ENCODE results near the gene HOXC12. TPM values are rescaled to one million over a fixed set of nuclear protein-coding genes. Genes with fewer than 3 reads are reported as not detected.

Gene HOXC12
- total RNA-seq, 2 experiments from 2014 or later: not detected

DNA sequence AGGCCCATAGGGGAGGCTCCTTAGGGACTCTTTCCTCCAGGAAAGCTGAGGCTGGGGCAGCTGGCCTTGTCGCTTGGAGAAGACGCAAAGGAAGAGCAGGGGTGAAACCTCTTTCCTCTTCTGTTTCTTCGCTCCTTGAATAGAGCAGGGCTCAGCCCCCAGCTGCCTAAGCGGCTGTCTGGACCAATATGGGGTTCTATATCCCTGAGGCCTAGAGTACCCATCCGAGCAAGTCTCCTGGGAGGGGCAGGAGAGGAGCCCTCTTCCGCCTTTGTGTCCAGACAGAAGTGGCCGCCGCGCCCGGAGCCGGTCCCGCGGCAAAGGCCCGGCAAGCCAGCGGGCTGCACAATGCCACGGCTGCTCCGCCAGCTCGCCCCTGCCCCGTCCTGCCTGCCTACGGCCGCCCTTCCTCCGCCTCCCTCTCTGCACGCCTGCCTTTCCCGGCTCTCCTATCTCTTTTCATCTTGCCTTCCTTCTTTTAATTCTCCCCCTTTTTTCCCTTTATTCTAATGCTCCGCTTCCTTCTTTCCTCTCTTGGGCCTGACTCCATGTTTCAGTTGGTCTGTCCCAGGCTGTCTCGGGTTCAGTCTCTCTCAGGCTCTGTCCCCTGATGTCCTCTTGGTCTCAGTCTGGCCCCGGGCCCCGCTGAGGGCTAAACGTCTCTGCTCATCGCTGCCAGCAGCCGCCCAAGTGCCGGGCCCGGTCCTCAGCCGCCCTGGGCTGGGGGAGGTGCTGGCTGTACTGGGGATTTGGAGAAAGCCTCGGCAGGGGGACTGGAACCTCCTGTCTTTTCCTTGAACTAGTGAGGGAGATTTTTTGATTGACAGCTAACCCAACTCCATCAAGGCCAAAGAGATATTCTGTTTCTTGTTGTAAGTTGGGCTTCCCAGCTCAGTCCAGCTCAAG, 42.8 kb downstream of the HOXC12 start:
- TF ChIP-seq, protein P1, sequence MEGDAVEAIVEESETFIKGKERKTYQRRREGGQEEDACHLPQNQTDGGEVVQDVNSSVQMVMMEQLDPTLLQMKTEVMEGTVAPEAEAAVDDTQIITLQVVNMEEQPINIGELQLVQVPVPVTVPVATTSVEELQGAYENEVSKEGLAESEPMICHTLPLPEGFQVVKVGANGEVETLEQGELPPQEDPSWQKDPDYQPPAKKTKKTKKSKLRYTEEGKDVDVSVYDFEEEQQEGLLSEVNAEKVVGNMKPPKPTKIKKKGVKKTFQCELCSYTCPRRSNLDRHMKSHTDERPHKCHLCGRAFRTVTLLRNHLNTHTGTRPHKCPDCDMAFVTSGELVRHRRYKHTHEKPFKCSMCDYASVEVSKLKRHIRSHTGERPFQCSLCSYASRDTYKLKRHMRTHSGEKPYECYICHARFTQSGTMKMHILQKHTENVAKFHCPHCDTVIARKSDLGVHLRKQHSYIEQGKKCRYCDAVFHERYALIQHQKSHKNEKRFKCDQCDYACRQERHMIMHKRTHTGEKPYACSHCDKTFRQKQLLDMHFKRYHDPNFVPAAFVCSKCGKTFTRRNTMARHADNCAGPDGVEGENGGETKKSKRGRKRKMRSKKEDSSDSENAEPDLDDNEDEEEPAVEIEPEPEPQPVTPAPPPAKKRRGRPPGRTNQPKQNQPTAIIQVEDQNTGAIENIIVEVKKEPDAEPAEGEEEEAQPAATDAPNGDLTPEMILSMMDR (IDR thresholded peaks at IDR 0.05): no peak
- H3K27ac ChIP-seq (ENCODE audit: low read depth in 1 of 2, low read length in 2 of 2): no peak overlapping the region
- POLR2A ChIA-PET: interaction anchor here (0.8 kb wide), 1 partner anchor 9 kb away, joined by 3 read pairs; no protein-coding TSS in a partner anchor
- H3K27me3 ChIP-seq (ENCODE audit: control insufficient read depth in 1 of 2, insufficient read depth in 2 of 2, low read length in 2 of 2): peaks cover 97 to 99% of the 10 kb centered on the region in 2 experiments
- Mint-ChIP-seq H3K4me3 (peak overlapping the region; percentile 78), H3K27me3 (peaks cover 100% of the 10 kb centered on the region), H3K9me3 (no peaks in the 10 kb centered on the region), H3K4me1 (ENCODE audit: low read depth) (peaks cover 61% of the 10 kb centered on the region), H3K27ac (no peak overlapping the region), H3K36me3 (ENCODE audit: low read depth) (no peaks in the 10 kb centered on the region)
- H3K4me1 ChIP-seq (ENCODE audit: insufficient read depth, low read length): peaks cover 64% of the 10 kb centered on the region
- CTCF ChIA-PET: interaction anchor here (0.7 to 1.4 kb wide), 3 partner anchors 8 to 210 kb away, joined by 3 read pairs; partner anchors contain the start of gene HOXC10
- intact Hi-C loops (cut with DNase I, micrococcal nuclease): loop anchor here in 1 of 2 experiments (5.0 kb wide), 1 partner anchor 35 kb away; no protein-coding TSS in a partner anchor
- peaks cover 0 to 76% of the 10 kb centered on the region in 2 experiments for H3K9me3 ChIP-seq (ENCODE audit: control insufficient read depth in 1 of 2, insufficient read depth in 1 of 2, low read length in 2 of 2)
- no peaks in the 10 kb centered on the region for H3K36me3 ChIP-seq (ENCODE audit: insufficient read depth, low read length)
- no peak overlapping the region for H3K4me3 ChIP-seq (ENCODE audit: low read length)
- DNase-seq (no peak), ATAC-seq (ENCODE audit: poor library complexity) (no peak)

DNA sequence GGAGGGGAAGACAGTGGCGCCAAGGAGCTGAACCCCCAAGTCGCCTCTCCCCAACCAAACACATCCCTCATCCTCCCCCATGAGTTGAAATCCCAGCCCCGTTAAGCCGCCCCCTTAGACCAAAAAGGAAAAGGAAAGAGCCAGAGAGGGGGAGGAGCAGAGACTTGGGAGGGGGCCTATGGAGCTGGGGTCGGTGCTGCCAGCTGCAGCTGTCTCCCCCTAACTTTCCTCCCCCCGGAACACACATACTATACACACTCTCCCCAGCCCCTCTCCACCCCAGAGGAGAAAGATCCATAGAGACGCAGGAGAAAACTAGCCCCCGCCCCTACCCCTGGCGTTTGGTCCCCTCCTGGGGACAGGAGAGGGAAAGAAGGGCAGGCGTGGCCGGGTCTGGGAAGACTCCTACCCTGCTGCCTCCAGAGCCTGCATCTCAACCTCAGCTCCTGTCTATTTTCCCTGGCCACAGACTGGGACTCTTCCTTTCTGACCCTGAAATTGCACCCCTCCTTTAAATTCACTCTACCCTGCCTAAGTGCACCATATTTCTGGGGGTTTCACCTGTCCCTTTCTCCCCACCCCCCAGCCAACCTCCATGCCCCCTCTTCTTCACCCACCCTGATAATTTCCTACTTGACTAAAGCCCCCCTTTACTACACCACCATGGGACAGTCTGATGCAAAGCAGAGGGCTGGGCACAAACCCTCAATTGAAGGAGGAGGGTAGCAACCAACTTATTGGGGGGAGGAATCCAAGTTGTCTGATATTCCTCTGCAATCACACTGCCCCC, 43.6 kb downstream of the HOXC12 start:
- DNase-seq: no peak
- Mint-ChIP-seq H3K27ac (no peak overlapping the region), H3K4me3 (peak overlapping the region; percentile 40), H3K36me3 (ENCODE audit: low read depth) (no peaks in the 10 kb centered on the region), H3K27me3 (peaks cover 100% of the 10 kb centered on the region), H3K9me3 (no peaks in the 10 kb centered on the region), H3K4me1 (ENCODE audit: low read depth) (peaks cover 61% of the 10 kb centered on the region)
- ChIA-PET CTCF (interaction anchor here (0.7 to 1.4 kb wide), 5 partner anchors 7 to 210 kb away, joined by 3 to 4 read pairs (median 3); partner anchors contain the start of gene HOXC10), POLR2A (no interaction called here)
- Histone ChIP-seq H3K4me1 (ENCODE audit: insufficient read depth, low read length) (peaks cover 65% of the 10 kb centered on the region), H3K4me3 (ENCODE audit: low read length) (no peak overlapping the region), H3K27ac (ENCODE audit: low read depth in 1 of 2, low read length in 2 of 2) (no peak overlapping the region), H3K9me3 (ENCODE audit: control insufficient read depth in 1 of 2, insufficient read depth in 1 of 2, low read length in 2 of 2) (peaks cover 0 to 73% of the 10 kb centered on the region in 2 experiments), H3K36me3 (ENCODE audit: insufficient read depth, low read length) (no peaks in the 10 kb centered on the region), H3K27me3 (ENCODE audit: control insufficient read depth in 1 of 2, insufficient read depth in 2 of 2, low read length in 2 of 2) (peaks cover 97 to 99% of the 10 kb centered on the region in 2 experiments)
- intact Hi-C loops (cut with DNase I, micrococcal nuclease): loop anchor here in 1 of 2 experiments (5.0 kb wide), 1 partner anchor 36 kb away; no protein-coding TSS in a partner anchor
- TF ChIP-seq, protein P1 (IDR thresholded peaks at IDR 0.05): no peak
- ATAC-seq (ENCODE audit: poor library complexity): no peak

DNA sequence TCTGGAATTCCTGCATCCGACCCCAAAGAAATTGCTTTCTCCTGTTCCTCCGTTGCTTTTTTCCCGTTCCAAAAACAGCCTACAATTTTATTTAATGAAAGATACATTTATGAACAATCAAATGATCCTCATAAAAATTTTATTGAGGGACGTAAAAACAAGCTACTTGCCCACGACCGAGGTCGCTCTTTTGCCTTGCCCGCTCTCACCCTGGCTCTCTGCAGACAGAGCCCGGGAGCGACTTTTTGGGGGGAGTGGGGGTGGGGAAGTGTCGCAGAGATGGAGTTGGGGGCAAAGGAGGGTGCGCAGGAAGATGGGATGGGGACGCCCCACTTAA, 44.2 kb downstream of the HOXC12 start:
- Histone ChIP-seq H3K9me3 (ENCODE audit: control insufficient read depth in 1 of 2, insufficient read depth in 1 of 2, low read length in 2 of 2) (peaks cover 0 to 67% of the 10 kb centered on the region in 2 experiments), H3K27me3 (ENCODE audit: control insufficient read depth in 1 of 2, insufficient read depth in 2 of 2, low read length in 2 of 2) (peaks cover 95 to 98% of the 10 kb centered on the region in 2 experiments), H3K36me3 (ENCODE audit: insufficient read depth, low read length) (no peaks in the 10 kb centered on the region), H3K4me1 (ENCODE audit: insufficient read depth, low read length) (peaks cover 65% of the 10 kb centered on the region), H3K27ac (ENCODE audit: low read depth in 1 of 2, low read length in 2 of 2) (no peak overlapping the region), H3K4me3 (ENCODE audit: low read length) (no peak overlapping the region)
- Mint-ChIP-seq H3K27me3 (peaks cover 100% of the 10 kb centered on the region), H3K4me1 (ENCODE audit: low read depth) (peaks cover 60% of the 10 kb centered on the region), H3K27ac (no peak overlapping the region), H3K36me3 (ENCODE audit: low read depth) (no peaks in the 10 kb centered on the region), H3K9me3 (no peaks in the 10 kb centered on the region), H3K4me3 (no peak overlapping the region)
- TF ChIP-seq, protein P1 (IDR thresholded peaks at IDR 0.05): no peak
- ATAC-seq (ENCODE audit: poor library complexity) (no peak), DNase-seq (no peak)
- ChIA-PET POLR2A (interaction anchor here (1.1 kb wide), 1 partner anchor 190 kb away, joined by 3 read pairs; the partner anchor contains the start of gene SMUG1), CTCF (interaction anchor here (1.0 to 1.3 kb wide), 2 partner anchors 202 to 209 kb away, joined by 4 read pairs; no protein-coding TSS in a partner anchor)
- intact Hi-C loops (cut with DNase I, micrococcal nuclease): loop anchor here in 1 of 2 experiments (5.0 kb wide), 1 partner anchor 37 kb away; no protein-coding TSS in a partner anchor

All from CD4-positive, alpha-beta T cell (primary cell).